ENCODE measurements around the gene ELFN2.

DNA sequence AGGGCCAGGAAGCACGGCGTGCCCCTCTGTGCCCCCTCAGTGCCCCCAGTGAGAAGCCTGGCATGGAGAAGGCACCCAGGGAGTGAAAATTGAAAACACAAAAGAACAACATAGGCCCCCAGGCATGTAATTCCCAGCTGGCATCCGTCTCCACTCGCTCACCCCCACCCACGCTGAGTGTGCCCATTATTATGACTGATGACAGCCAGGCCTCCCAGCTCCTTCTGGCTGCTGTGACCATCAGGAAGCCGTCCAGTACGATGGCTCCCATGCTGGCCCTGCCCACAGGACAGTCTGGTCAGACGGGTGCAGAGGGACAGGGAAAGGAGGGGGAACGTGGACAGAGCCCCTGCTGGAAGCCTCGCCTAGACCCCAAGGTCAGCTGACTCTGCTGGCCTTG, 30.1 kb downstream of the ELFN2 start:
- TF ChIP-seq, protein P1, sequence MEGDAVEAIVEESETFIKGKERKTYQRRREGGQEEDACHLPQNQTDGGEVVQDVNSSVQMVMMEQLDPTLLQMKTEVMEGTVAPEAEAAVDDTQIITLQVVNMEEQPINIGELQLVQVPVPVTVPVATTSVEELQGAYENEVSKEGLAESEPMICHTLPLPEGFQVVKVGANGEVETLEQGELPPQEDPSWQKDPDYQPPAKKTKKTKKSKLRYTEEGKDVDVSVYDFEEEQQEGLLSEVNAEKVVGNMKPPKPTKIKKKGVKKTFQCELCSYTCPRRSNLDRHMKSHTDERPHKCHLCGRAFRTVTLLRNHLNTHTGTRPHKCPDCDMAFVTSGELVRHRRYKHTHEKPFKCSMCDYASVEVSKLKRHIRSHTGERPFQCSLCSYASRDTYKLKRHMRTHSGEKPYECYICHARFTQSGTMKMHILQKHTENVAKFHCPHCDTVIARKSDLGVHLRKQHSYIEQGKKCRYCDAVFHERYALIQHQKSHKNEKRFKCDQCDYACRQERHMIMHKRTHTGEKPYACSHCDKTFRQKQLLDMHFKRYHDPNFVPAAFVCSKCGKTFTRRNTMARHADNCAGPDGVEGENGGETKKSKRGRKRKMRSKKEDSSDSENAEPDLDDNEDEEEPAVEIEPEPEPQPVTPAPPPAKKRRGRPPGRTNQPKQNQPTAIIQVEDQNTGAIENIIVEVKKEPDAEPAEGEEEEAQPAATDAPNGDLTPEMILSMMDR (IDR thresholded peaks at IDR 0.05; ENCODE audit: low read depth, low read length, missing input control) = no peak
- TF ChIP-seq RAD21 (IDR thresholded peaks at IDR 0.05) (no peak), GABPA (IDR thresholded peaks at IDR 0.05 in 1 of 2, conservative IDR thresholded peaks at IDR 0.05 in 1 of 2) (no peak), EGR1 (IDR thresholded peaks at IDR 0.05; ENCODE audit: low read depth in 2 of 2) (no peak), TAF1 (conservative IDR thresholded peaks at IDR 0.05) (no peak), ZBTB33 (IDR thresholded peaks at IDR 0.05) (no peak), FOXA1 (IDR thresholded peaks at IDR 0.05) (no peak), JUND (IDR thresholded peaks at IDR 0.05) (no peak)

Measured in liver (tissue), 3 donors.